ENCODE results near the gene NT5C3B.
"Not testable (repeated sequence)": the region's sequence is repeated elsewhere in the genome, so short reads cannot be mapped to it uniquely, and the experiment has no call there.

The NT5C3B gene

DNA sequence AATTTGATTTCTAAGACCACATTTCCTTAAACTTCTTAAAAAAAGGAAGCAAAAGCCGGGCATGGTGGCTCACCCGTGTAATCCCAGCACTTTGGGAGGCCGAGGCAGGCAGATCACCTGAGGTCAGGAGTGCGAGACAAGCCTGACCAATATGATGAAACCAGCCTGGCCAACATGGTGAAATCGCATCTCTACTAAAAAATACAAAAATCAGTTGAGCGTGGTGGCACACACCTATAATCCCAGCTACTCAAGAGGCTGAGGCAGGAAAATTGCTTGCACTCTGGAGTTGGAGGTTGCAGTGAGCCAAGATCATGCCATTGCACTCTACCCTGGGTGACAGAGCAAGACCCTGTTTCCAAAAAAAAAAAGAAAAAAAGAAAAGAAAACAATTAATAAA, 4.7 kb upstream of the NT5C3B start:
- DNase-seq = not testable (repeated sequence)

DNA sequence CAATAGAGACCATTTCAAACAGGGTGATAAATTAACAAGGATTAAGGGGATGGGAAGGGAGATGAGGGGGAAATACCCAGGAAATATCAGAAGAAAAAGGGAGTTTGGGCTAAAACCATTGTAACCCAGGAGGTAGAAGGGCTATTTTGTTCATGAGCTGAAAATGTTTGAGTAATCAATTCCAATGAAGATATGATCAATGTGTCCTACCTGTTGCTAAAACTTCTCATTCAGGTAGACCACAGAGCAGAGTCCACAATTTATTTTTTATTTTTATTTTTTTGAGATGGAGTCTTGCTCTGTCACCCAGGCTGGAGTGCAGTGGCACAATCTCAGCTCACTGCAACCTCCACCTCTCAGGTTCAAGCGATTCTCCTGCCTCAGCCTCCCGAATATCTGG, 3.4 kb upstream of the NT5C3B start:
- DNase-seq = not testable (repeated sequence)

DNA sequence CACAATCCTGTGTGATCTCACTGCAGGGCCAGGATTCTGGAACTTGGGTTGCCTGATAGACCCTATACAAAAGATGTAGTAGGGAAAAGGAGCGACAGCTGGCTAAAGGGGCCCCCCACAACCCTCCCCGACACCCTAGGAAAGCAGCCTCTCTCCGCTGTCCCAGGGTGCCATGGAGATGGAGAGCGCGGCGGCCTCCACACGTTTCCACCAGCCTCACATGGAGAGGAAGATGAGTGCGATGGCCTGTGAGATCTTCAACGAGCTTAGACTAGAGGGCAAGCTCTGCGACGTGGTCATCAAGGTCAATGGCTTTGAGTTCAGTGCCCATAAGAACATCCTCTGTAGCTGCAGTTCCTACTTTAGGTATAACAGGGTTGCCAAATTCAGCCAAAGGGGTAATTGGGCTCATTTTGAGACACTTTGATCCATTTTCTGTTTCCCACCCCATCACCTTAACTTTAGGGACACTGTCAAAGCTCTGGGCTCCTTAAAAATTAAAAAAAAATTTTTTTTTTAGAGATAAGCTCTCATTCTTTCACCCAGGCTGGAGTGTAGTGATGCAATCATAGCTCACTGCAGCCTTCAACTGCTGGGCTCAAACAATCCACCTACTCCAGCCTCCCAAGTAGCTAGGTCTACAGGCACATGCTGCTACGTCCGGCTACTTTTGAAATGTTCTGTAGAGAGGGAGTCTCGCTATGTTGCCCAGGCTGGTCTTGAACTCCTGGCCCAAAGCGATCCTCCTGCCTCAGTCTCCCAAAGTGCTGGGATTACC, 1.9 kb upstream of the NT5C3B start, which contains the start of gene KLHL10:
Gene KLHL10 (plus strand): TSS at position 65 of the 778 bp plus-strand sequence. CDS start 108 bp downstream, at position 173.
- no peak for DNase-seq

DNA sequence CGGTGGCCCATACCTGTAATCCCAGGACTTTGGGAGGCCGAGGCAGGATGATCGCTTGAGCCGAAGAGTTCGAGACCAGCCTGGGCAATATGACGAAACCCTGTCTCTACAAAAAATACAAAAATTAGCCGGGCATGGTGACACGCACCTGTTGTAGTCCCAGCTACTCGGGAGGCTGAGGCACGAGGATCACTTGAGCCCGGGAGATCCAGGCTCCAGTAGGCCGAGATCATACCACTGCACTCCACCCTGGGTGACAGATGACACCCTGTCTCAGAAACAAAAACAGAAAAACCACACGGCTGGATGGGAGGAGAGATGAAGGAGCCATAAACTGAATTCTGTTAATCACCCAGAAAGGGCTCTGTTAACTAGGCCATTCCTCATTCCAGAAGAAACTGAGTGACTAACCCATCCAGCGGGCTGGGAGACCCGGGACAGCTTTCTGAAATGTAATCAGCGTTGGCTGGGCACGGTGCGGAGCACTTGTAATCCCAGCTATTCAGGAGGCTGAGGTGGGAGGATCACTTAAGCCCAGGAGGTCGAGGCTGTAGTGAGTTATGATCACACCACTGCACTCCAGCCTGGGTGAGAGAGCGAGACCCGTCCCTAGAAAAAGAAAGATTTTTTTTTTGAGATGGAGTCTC, 641 bp upstream of the NT5C3B start:
- DNase-seq = no peak

DNA sequence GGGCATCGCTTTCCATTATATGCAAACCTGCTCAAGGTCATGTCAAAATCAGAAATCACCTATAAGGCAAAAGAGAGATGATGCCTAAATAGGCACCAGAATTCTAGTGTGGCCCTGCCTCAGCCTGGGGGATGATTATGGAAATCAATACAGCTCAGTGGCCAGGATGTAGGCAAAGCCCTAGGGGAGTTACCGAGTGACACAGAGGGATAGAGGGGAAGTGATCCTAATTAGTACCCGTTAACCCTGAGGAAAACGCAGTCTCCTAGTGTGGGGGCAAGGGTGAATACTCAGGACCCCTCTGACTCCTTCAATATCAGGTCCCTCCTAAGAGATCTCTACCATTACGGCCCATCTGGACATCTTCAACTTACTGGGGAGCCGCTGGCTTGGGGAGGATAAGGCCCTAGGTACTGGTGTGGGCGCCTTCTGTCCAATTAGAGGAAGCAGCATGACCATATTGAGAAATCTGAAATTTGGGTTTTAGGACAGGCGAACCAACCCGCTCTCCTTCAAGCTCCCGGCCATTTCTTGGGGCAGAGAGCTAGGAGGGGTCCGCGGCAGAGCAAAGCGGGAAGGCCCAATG, 725 bp downstream of the NT5C3B start:
- DNase-seq = peak in 2 of 56 donors; percentile 5 to 20

DNA sequence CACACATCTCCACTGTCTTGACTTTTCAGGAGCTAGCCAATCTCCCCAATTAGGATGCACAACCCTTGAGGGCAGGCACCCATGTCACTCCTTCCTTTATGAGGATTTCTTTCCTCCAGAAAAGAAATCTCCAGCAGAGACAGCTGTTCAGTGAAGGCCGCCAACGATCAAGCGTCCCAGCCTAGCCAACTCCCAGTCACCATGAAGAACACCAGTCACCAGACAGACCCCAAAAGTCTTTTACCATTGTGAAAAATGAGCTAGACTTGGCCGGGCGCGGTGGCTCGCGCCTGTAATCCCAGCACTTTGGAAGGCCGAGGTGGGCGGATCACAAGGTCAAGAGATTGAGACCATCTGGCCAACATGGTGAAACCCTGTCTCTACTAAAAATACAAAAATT, 6.1 kb downstream of the NT5C3B start:
- DNase-seq = not testable (repeated sequence)

DNA sequence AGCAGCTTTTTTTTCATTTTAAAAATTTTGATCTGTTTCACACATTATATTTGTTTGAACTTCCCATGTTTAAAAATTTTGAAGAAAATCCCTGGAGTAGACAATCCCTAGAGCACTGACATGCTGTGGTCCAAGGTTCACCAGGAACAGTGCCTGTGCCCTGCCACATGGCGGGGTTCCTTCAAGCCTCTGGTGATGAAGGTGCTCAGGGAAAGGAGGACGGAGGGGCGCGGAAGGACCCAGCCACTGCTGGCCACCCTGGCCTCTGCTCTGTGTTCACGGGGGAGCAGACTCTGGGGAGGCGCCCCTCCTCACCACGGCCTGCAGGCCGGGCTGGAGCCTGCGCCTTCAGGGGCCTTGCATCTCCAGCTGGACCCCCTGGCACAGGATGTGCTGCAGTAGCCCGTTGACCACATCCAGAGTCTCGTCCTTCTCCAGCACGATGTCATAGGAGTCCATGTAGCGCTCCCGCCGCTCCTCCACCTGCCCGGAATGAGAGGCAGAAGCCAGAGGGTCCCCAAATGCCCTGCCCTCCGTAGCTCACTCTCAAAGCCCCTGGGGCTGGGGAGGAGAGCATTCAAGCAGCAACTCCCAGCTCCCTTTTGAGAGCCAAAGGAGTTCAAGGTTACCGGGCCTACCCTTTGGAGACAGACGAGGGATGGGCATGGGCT, 10.7 kb downstream of the NT5C3B start:
- DNase-seq = no peak

DNA sequence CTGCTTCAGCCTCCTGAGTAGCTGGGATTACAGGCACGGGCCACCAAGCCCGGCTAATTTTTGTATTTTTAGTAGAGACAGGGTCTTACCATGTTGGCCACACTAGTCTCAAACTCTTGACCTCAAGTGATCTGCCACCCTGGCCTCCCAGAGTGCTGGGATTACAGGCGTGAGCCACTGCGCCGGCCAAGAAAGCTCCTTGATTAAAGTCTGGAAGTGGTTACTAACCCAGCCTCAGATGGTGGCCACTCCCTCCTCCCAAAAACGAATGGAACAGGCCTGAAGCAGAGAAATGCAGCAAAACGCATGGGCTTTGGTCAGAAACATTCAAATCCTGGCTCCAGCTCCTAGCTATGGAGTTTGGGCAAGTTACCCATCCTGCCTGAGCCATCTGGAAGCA, 11.9 kb downstream of the NT5C3B start:
- DNase-seq = no peak

DNA sequence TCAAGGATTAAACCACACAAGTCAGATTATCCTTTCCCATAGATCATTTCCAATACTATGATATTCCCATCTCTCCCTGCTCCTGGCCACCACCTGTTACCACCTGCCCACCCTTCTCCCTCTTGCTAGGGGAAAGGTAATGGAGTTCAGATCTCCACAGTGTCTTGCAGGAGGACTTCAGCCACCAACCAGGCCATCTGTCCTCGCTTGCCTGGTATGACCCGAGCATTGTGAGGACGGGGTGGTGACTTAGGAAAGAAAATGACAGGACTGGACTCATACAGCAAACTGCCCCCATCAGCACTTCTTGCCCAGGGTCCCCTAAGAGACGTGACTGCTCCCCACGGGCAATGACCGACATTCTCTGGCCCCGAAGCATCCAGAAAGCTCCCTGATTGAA, 12.5 kb downstream of the NT5C3B start:
- no peak for DNase-seq

DNA sequence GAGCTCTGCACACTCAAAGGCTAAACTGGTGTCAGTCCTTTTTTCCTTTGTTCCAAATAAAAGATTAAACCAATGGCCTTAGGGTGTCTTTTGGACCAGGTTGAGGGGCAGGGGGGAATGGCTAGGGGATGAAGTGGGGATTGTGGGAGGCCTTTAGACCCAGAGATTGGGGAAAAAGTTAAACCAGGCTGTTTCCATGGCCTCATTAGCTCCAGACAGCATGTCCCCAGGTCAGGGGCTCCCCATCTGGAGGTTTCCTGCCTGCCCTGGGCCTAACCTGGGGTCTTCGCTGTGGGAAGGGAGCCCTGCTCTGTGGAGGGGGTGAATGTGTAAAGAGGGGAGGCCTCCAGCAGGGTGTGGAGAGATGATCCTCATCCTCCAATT, 12.9 kb downstream of the NT5C3B start:
- DNase-seq = no peak

DNA sequence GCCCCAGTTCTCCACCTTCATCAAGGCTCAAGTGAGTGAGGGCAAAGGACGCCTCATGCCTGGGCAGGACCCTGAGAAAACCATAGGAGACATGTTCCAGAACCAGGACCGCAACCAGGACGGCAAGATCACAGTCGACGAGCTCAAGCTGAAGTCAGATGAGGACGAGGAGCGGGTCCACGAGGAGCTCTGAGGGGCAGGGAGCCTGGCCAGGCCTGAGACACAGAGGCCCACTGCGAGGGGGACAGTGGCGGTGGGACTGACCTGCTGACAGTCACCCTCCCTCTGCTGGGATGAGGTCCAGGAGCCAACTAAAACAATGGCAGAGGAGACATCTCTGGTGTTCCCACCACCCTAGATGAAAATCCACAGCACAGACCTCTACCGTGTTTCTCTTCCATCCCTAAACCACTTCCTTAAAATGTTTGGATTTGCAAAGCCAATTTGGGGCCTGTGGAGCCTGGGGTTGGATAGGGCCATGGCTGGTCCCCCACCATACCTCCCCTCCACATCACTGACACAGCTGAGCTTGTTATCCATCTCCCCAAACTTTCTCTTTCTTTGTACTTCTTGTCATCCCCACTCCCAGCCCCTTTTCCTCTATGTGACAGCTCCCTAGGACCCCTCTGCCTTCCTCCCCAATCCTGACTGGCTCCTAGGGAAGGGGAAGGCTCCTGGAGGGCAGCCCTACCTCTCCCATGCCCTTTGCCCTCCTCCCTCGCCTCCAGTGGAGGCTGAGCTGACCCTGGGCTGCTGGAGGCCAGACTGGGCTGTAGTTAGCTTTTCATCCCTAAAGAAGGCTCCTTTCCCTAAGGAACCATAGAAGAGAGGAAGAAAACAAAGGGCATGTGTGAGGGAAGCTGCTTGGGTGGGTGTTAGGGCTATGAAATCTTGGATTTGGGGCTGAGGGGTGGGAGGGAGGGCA, 13.6 kb downstream of the NT5C3B start:
- no peak for DNase-seq

DNA sequence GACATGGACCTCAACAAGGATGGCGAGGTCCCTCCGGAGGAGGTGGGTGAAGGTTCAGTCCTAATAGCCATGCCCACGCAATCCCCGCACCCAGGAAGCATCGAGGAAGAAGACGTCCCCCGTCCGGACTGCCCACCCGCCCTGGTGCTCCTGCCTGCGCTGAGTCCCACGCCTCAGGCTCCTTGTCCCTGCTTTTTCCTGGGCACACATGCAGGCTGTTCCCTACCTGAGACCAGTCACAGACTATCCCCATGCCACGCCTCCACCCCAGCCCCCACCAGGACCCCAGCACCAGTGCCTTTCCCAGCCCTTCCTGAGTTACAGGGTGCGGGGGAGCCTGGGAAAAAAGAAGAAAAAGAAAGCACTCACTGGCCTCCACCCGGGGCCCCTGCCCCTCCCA, 14.3 kb downstream of the NT5C3B start:
- DNase-seq = no peak

DNA sequence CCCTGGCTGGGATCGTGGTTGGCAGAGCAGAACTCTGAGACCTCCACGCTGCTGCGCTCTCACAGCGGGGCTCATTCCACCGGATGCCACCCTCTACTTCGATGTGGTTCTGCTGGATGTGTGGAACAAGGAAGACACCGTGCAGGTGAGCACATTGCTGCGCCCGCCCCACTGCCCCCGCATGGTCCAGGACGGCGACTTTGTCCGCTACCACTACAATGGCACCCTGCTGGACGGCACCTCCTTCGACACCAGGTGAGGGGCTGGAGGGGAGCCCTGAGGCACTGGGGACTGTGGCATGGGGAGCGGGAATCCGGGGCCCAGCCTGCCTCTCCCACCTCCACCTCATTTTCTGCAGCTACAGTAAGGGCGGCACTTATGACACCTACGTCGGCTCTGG, 18.0 kb downstream of the NT5C3B start:
- no peak for DNase-seq

DNA sequence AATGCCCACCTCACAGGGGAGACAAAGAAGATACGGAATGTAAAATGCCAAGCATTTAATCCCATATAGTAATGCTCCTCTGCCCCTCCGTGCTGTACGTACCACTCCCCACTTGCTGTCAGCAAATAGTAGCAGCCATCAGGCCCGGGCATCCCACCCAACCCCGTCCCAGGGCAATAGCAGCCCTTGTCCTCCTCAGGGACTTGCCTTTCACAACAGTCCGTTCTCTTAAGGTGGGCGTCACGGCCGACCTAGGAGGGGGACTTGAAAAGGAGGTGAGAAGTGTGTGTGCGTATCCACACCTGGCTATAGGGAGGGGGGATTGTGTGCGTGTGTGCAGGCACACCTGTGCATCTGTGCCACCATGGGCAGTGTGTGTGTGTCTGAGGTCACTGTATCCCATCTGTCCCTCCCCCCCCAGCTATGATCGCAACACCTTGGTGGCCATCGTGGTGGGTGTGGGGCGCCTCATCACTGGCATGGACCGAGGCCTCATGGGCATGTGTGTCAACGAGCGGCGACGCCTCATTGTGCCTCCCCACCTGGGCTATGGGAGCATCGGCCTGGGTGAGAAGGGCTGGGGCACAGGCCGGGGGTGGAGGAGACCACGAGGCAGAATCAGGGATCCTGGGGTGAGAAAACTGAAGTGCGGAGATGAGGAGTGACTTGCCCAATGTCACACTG, 19.3 kb downstream of the NT5C3B start:
- DNase-seq = no peak

DNA sequence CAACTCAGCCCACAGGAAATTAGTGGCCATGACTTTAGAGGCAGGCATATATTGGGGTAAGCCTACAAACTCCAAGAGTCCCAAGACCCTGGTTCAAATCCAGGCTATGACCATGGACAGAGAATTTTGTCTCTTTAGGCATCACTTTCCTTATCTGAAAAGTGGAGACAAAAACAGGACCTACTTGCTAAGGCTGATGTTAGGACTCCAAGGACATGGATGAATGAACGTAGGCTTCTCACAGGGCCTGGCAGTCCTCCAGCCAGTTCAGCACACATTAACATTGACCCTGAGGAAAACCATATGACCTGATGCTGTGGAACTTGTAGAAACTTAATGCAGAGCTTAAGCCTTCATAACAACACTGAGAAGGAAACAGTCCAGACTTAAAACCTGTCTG, 21.8 kb downstream of the NT5C3B start:
- DNase-seq = no peak

DNA sequence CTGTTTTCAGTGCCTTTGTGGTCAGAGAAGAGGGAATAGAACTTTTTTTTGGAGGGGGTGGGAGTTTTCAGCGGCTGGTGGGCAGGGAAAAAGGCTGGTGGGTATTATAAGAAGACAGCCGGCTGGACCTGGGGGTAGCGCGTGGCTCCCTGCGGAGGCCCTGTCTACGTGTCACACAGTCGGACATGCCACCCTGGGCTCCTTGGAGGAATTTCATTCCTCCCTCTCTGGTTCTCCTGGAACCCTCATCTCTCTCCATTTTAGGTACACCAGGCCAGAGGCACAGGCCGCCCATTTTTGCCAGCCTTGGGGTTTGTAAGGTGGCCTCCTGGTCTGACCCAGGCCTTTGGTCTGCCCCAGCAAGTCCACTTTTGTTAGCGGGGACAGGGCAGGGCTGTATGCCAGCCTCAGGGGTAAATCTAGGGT, 22.3 kb downstream of the NT5C3B start:
- DNase-seq = no peak

DNA sequence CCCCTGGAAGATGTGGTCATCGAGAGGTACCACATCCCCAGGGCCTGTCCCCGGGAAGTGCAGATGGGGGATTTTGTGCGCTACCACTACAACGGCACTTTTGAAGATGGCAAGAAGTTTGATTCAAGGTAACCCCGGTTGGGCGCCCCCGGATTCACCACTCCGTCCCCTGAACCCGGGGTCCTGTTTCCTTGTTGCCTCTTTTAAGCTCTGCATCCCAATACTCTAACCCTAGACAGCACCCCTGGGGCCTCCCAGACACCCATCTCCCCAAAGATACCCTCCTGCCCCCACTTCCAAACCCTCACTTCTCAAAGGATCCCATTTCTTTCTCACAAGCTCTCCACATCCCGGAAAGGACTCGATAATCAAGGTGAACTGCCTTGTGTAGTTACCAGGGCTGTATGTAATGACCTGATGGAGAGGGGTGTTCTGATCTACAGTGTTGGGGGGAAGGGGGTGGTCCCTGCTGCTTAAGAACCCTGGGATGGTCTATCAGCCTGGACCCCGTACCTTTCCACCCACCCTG, 22.8 kb downstream of the NT5C3B start:
- no peak for DNase-seq

DNA sequence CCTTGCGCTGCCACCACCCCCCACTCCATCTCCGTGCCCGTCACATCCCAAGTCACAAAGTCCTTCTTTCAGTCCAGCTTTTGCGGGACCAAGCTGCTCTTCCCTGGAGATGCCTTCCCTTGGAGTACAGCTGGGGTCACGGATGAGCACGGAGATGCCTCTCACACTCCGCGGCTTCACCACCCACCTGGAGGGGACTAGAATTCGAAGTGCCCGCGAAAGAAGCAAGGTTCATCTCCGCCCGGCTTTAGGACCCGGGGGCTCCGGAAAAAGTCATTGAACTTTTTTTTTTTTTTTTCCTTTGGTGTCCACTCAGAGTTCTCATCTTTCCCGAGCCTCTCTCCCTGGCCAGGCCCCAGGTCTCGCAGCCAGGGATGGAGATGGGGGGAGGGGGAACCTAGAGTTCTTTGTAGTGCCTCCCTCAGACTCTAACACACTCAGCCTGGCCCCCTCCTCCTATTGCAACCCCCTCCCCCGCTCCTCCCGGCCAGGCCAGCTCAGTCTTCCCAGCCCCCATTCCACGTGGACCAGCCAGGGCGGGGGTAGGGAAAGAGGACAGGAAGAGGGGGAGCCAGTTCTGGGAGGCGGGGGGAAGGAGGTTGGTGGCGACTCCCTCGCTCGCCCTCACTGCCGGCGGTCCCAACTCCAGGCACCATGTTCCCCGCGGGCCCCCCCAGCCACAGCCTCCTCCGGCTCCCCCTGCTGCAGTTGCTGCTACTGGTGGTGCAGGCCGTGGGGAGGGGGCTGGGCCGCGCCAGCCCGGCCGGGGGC, 23.5 kb downstream of the NT5C3B start, which contains the start of gene FKBP10:
Gene FKBP10 (plus strand): TSS at position 624 of the 771 bp plus-strand sequence. CDS start 31 bp downstream, at position 655.
- DNase-seq = peak in 37 of 56 donors; percentile 13 to 72 (median 31)
